HepG2 (cell line): ENCODE results near the gene PODXL. TPM values are rescaled to one million over a fixed set of nuclear protein-coding genes. Genes with fewer than 3 reads are reported as not detected.

Experiments used
- CREB1 ChIP-seq, 2 experiments: fragments of 450-650 bp in 1 of 2; IDR thresholded peaks; 2 replicates each; pipeline ENCODE4 v1.6.1; 2016 to 2017; ENCODE audit warnings: control low read depth in 1 of 2, mild to moderate bottlenecking in 1 of 2, missing compliant biosample characterization in 1 of 2, missing genetic modification characterization in 1 of 2
- ERF ChIP-seq: IDR thresholded peaks from 2 replicates; pipeline ENCODE4 v1.6.1; 2018; ENCODE audit warnings: missing biosample characterization, missing genetic modification reagents
- FOXK1 ChIP-seq: sonication (generic); formaldehyde crosslinking; IDR thresholded peaks from 2 replicates; pipeline ENCODE4 v1.4.0; 2020; ENCODE audit warnings: low read depth, missing genetic modification reagents, borderline replicate concordance
- KDM5A ChIP-seq: fragments of 200-600 bp; sonication (generic); IDR thresholded peaks from 2 replicates; pipeline ENCODE4 v1.7.0; 2018; ENCODE audit warnings: antibody characterized with exemption, mild to moderate bottlenecking, low read length, borderline replicate concordance
- MTA1 ChIP-seq: sonication (generic); formaldehyde crosslinking; IDR thresholded peaks from 2 replicates; pipeline ENCODE4 v1.4.0; 2020; ENCODE audit warnings: missing genetic modification reagents, mild to moderate bottlenecking, borderline replicate concordance
- MYC ChIP-seq: sonication (generic); formaldehyde crosslinking; IDR thresholded peaks from 2 replicates; pipeline ENCODE4 v1.9.0; 2021; ENCODE audit warnings: missing genetic modification reagents, borderline replicate concordance
- PITX1 ChIP-seq: sonication (generic); formaldehyde crosslinking; IDR thresholded peaks from 2 replicates; pipeline ENCODE4 v1.5.1; 2020; ENCODE audit warnings: mild to moderate bottlenecking, missing genetic modification reagents
- RAD21 ChIP-seq: fragments of 450-650 bp; formaldehyde crosslinking; IDR thresholded peaks from 2 replicates; pipeline ENCODE4 v1.5.0; 2020; ENCODE audit warnings: mild to moderate bottlenecking
- ZNF160 ChIP-seq: sonication (generic); formaldehyde crosslinking; IDR thresholded peaks from 2 replicates; pipeline ENCODE4 v1.8.0; 2022; ENCODE audit warnings: mild to moderate bottlenecking, inconsistent platforms, missing genetic modification reagents
- ZNF382 ChIP-seq: sonication (generic); formaldehyde crosslinking; IDR thresholded peaks from 2 replicates; pipeline ENCODE4 v1.5.0; 2020; ENCODE audit warnings: missing genetic modification reagents, mild to moderate bottlenecking, borderline replicate concordance
- ZNF430 ChIP-seq: sonication (generic); formaldehyde crosslinking; IDR thresholded peaks from 2 replicates; pipeline ENCODE4 v1.9.0; 2021; ENCODE audit warnings: mild to moderate bottlenecking, missing genetic modification reagents
- polyA plus RNA-seq, 8 experiments: library from polyadenylated mRNA; depleted of rRNA in 3 of 8; stranded (reverse) in 7 of 8; unstranded in 1 of 8; fragments of >200 nt; fragmentation: Illumina TruSeq in 4 of 8; extraction: Trizol in 4 of 8; gene quantifications; 2 replicates each; pipeline versions ENCODE4 v1.2.1 to v1.2.3, GENCODE V29; 2011 to 2016; ENCODE audit warnings: low read depth in 4 of 8, missing spikeins in 1 of 8, mixed read lengths in 1 of 8; ENCODE audit not compliant: insufficient read depth in 1 of 8
- total RNA-seq, 5 experiments: library from RNA; depleted of rRNA; stranded (reverse); fragments of >200 nt; fragmentation: Illumina TruSeq; extraction: Trizol; gene quantifications; 2 replicates each; pipeline ENCODE4 v1.2.3, GENCODE V29; 2016; ENCODE audit warnings: low read depth in 1 of 5
- TF ChIP-seq, protein P1 (sequence below): sonication (generic); formaldehyde crosslinking; IDR thresholded peaks from 2 replicates; pipeline ENCODE4 v1.5.0; 2020; ENCODE audit warnings: mild to moderate bottlenecking, missing genetic modification reagents, borderline replicate concordance
- TF ChIP-seq, protein P2 (sequence below): sonication (generic); formaldehyde crosslinking; IDR thresholded peaks from 2 replicates; pipeline ENCODE4 v1.5.1; 2020; ENCODE audit warnings: mild to moderate bottlenecking, moderate library complexity, missing genetic modification reagents
- TF ChIP-seq, protein P3 (sequence below): sonication (generic); formaldehyde crosslinking; IDR thresholded peaks from 2 replicates; pipeline ENCODE4 v1.5.0; 2020; ENCODE audit warnings: mild to moderate bottlenecking, missing genetic modification reagents, moderate library complexity
- TF ChIP-seq, protein P4 (sequence below): sonication (generic); formaldehyde crosslinking; IDR thresholded peaks from 2 replicates; pipeline ENCODE4 v1.5.0; 2020; ENCODE audit warnings: mild to moderate bottlenecking, missing genetic modification reagents
- TF ChIP-seq, protein P5 (sequence below): sonication (generic); formaldehyde crosslinking; conservative IDR thresholded peaks from 2 replicates; pipeline ENCODE4 v1.4.0; 2020; ENCODE audit warnings: missing genetic modification reagents

PODXL gene
- total and polyA plus RNA-seq, 2 of the 13 experiments (the other 11 are each of a cell fraction or from before 2014, with no cell fraction given) = 0.22 to 0.54 TPM

DNA sequence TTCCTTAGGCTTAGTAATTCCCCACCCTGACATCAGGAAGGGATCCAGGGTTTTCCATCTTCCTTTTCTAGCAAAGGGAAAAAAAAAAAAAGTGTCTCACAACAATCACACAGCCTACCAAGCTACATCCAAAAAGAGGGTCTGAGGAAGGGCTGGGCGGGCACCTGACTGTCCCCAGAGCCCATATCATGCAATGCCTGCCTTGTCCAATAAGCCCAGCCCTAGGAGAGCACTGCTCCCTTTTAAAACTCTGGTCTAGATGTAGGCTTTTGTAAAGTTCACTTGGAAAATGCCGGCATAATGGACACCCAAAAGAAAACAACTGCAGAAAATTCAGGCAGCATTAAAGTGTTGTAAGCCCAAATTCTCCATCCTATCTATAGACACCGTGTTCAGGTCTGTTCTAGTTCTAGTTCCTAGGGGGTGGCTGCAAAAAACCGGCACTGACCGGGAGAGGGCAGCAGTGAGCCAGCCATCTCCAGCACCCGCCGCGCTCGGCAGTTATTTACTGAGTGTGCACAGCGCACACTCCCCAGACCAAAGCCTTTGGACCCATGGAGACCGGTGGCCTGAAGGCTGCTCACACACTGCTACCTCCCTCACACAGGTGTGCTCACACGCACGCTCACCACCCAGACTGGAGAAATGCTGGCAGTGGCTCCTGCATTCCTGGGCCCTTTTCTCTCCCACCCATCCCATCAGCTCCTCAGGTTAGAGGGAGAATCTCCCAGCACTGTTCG is 48.7 kb downstream of the PODXL start (continued):
- TF ChIP-seq, protein P1, sequence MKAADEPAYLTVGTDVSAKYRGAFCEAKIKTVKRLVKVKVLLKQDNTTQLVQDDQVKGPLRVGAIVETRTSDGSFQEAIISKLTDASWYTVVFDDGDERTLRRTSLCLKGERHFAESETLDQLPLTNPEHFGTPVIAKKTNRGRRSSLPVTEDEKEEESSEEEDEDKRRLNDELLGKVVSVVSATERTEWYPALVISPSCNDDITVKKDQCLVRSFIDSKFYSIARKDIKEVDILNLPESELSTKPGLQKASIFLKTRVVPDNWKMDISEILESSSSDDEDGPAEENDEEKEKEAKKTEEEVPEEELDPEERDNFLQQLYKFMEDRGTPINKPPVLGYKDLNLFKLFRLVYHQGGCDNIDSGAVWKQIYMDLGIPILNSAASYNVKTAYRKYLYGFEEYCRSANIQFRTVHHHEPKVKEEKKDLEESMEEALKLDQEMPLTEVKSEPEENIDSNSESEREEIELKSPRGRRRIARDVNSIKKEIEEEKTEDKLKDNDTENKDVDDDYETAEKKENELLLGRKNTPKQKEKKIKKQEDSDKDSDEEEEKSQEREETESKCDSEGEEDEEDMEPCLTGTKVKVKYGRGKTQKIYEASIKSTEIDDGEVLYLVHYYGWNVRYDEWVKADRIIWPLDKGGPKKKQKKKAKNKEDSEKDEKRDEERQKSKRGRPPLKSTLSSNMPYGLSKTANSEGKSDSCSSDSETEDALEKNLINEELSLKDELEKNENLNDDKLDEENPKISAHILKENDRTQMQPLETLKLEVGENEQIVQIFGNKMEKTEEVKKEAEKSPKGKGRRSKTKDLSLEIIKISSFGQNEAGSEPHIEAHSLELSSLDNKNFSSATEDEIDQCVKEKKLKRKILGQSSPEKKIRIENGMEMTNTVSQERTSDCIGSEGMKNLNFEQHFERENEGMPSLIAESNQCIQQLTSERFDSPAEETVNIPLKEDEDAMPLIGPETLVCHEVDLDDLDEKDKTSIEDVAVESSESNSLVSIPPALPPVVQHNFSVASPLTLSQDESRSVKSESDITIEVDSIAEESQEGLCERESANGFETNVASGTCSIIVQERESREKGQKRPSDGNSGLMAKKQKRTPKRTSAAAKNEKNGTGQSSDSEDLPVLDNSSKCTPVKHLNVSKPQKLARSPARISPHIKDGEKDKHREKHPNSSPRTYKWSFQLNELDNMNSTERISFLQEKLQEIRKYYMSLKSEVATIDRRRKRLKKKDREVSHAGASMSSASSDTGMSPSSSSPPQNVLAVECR (CRISPR knock-in tag) = peak; percentile 18; the same call in 1 of the 2 replicates
- TF ChIP-seq FOXK1 (CRISPR knock-in tag) (0 out of 2 replicates have a peak, but pooled peaks have one; percentile 41), RAD21 (CRISPR knock-in tag) (peak; percentile 77), CREB1 (IDR thresholded peaks at IDR 0.05) (no peak), CREB1 (CRISPR knock-in tag; IDR thresholded peaks at IDR 0.05) (no peak), MTA1 (CRISPR knock-in tag) (peak; percentile 34; the same call in 1 of the 2 replicates), ZNF160 (CRISPR knock-in tag) (no peak), MYC (CRISPR knock-in tag) (peak; percentile 22; the same call in 1 of the 2 replicates), PITX1 (CRISPR knock-in tag) (no peak), ERF (0 out of 2 replicates have a peak, but pooled peaks have one; percentile 39), ZNF382 (no peak), KDM5A (no peak), ZNF430 (no peak)
- TF ChIP-seq, protein P2, sequence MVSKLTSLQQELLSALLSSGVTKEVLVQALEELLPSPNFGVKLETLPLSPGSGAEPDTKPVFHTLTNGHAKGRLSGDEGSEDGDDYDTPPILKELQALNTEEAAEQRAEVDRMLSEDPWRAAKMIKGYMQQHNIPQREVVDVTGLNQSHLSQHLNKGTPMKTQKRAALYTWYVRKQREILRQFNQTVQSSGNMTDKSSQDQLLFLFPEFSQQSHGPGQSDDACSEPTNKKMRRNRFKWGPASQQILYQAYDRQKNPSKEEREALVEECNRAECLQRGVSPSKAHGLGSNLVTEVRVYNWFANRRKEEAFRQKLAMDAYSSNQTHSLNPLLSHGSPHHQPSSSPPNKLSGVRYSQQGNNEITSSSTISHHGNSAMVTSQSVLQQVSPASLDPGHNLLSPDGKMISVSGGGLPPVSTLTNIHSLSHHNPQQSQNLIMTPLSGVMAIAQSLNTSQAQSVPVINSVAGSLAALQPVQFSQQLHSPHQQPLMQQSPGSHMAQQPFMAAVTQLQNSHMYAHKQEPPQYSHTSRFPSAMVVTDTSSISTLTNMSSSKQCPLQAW (CRISPR knock-in tag) = no peak
- TF ChIP-seq, protein P3, sequence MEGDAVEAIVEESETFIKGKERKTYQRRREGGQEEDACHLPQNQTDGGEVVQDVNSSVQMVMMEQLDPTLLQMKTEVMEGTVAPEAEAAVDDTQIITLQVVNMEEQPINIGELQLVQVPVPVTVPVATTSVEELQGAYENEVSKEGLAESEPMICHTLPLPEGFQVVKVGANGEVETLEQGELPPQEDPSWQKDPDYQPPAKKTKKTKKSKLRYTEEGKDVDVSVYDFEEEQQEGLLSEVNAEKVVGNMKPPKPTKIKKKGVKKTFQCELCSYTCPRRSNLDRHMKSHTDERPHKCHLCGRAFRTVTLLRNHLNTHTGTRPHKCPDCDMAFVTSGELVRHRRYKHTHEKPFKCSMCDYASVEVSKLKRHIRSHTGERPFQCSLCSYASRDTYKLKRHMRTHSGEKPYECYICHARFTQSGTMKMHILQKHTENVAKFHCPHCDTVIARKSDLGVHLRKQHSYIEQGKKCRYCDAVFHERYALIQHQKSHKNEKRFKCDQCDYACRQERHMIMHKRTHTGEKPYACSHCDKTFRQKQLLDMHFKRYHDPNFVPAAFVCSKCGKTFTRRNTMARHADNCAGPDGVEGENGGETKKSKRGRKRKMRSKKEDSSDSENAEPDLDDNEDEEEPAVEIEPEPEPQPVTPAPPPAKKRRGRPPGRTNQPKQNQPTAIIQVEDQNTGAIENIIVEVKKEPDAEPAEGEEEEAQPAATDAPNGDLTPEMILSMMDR (CRISPR knock-in tag) = peak; percentile 96
- TF ChIP-seq, protein P4, sequence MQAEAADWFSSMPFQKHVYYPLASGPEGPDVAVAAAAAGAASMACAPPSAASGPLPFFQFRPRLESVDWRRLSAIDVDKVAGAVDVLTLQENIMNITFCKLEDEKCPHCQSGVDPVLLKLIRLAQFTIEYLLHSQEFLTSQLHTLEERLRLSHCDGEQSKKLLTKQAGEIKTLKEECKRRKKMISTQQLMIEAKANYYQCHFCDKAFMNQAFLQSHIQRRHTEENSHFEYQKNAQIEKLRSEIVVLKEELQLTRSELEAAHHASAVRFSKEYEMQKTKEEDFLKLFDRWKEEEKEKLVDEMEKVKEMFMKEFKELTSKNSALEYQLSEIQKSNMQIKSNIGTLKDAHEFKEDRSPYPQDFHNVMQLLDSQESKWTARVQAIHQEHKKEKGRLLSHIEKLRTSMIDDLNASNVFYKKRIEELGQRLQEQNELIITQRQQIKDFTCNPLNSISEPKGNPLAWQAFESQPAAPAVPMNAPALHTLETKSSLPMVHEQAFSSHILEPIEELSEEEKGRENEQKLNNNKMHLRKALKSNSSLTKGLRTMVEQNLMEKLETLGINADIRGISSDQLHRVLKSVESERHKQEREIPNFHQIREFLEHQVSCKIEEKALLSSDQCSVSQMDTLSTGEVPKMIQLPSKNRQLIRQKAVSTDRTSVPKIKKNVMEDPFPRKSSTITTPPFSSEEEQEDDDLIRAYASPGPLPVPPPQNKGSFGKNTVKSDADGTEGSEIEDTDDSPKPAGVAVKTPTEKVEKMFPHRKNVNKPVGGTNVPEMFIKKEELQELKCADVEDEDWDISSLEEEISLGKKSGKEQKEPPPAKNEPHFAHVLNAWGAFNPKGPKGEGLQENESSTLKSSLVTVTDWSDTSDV (CRISPR knock-in tag) = no peak
- TF ChIP-seq, protein P5, sequence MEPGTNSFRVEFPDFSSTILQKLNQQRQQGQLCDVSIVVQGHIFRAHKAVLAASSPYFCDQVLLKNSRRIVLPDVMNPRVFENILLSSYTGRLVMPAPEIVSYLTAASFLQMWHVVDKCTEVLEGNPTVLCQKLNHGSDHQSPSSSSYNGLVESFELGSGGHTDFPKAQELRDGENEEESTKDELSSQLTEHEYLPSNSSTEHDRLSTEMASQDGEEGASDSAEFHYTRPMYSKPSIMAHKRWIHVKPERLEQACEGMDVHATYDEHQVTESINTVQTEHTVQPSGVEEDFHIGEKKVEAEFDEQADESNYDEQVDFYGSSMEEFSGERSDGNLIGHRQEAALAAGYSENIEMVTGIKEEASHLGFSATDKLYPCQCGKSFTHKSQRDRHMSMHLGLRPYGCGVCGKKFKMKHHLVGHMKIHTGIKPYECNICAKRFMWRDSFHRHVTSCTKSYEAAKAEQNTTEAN (CRISPR knock-in tag) = peak; percentile 100
